HG03571 (cell line): ENCODE results near the gene NTPCR.
"Not testable (repeated sequence)": the region's sequence is repeated elsewhere in the genome, so short reads cannot be mapped to it uniquely, and the experiment has no call there.

Source experiments
- ATAC-seq: cut with Tn5 transposase; IDR thresholded peaks from one replicate; pipeline ENCODE4 v1.9.1; 2021; ENCODE audit not compliant: unreplicated experiment

Gene NTPCR

GRCh38 chr1:232983375-232983774 lies 33.0 kb downstream of the NTPCR start:
- no peak for ATAC-seq

- ATAC-seq: no peak
These were observed 33.6 kb downstream of the NTPCR start for GRCh38 chr1:232983817-232984567.

GRCh38 chr1:232984577-232985425 lies 34.4 kb downstream of the NTPCR start:
- ATAC-seq: no peak

- ATAC-seq: no peak
These were observed 35.6 kb downstream of the NTPCR start for GRCh38 chr1:232985882-232986526.

- no peak for ATAC-seq
These were observed 36.1 kb downstream of the NTPCR start for GRCh38 chr1:232986527-232986922.

- no peak for ATAC-seq
These were observed 36.8 kb downstream of the NTPCR start for GRCh38 chr1:232987046-232987773.

- no peak for ATAC-seq
These were observed 37.3 kb downstream of the NTPCR start for GRCh38 chr1:232987774-232988140.

GRCh38 chr1:232988572-232989040 lies 38.2 kb downstream of the NTPCR start:
- no peak for ATAC-seq

- no peak for ATAC-seq
These were observed 40.0 kb downstream of the NTPCR start for GRCh38 chr1:232990176-232991128.

GRCh38 chr1:232991238-232991637 lies 40.8 kb downstream of the NTPCR start:
- no peak for ATAC-seq

- ATAC-seq: no peak
These were observed 41.8 kb downstream of the NTPCR start for GRCh38 chr1:232992227-232992626.

- ATAC-seq: no peak
These were observed 43.1 kb downstream of the NTPCR start for GRCh38 chr1:232993555-232993954.

- no peak for ATAC-seq
These were observed 44.8 kb downstream of the NTPCR start for GRCh38 chr1:232995189-232995588.

- ATAC-seq: no peak
These were observed 45.7 kb downstream of the NTPCR start for GRCh38 chr1:232996143-232996542.

- no peak for ATAC-seq
These were observed 47.7 kb downstream of the NTPCR start for GRCh38 chr1:232998138-232998537.

GRCh38 chr1:232998646-232999045 lies 48.2 kb downstream of the NTPCR start:
- ATAC-seq: no peak

- ATAC-seq: no peak
These were observed 49.7 kb downstream of the NTPCR start for GRCh38 chr1:232999956-233000625.

GRCh38 chr1:233003638-233004037 lies 53.2 kb downstream of the NTPCR start:
- not testable (repeated sequence) for ATAC-seq

GRCh38 chr1:233004451-233004850 lies 54.0 kb downstream of the NTPCR start:
- no peak for ATAC-seq
